GM19240 (cell line): Measurements from ENCODE around the gene VAC14.

ENCODE experiments used
- DNase-seq: peaks from one replicate; pipeline ENCODE4 v3.0.0; 2011; ENCODE audit warnings: low spot score; ENCODE audit not compliant: insufficient read length

Gene VAC14

DNA sequence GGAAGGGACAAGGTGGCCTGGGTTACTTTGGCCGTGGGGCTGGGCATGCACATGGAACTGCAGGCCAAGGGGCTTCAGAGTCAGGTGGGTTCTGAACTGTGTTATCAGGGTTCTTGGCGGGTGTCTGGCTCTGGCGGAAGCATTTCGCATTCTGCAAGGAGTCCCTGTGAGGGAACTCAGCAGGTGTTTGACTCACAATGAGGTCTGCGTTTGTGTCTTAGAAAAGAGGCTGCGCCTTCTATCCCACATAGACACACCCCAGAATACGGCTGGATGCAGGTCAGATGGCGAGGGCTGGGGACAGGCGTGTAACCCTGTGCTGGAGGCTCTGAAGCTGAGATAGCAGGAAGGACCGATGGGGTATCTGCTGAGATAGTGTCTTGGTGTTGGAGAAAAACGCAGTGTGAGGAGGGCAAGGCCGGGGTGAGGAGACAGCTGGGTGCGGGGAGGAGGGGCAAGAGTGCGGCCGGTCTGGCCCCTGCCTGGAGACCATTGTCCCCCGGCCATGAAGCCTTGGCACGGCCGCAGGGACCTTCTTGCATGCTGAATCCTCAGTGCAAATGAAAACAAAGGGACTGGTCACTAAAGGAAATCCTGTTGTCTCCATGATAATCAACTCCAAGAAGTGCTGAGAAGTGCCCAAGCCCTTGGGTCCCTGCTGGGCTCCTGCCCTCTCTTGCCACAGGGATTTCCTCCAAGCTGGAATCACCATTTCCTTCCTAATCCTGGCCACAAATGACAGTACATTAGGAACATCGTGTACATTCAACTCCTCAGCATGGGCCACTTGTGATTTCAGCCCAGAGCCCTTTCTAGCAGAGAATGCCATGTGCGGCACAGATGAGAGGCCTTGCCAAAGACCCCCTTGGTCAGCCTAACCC is 92.4 kb downstream of the VAC14 start:
- DNase-seq: no peak

DNA sequence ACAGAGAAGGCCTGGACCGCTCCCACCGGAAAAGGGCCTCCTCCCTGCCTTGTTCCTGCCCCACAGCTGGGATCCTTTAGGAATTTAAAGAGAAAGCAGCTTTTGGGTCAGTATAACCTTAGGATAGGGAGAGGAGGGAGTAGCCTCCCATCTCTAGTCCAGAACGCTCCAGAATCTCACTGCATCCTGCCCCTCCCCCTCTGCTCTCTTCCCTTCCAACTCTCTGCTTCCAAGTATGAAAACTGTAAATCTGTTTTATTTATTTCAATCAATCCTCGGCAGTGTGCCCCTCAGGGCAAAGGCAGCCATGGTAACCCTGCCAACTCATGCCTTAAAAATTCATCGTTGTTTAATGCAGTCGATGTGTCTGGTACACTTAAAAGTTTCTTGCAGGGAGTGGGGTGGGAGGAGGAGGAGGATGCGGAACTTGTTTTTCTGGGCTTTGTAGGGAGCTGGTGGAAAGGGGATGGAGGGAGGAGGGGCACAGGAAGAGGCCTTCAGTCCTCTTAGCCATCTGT is 94.0 kb downstream of the VAC14 start:
- no peak for DNase-seq

DNA sequence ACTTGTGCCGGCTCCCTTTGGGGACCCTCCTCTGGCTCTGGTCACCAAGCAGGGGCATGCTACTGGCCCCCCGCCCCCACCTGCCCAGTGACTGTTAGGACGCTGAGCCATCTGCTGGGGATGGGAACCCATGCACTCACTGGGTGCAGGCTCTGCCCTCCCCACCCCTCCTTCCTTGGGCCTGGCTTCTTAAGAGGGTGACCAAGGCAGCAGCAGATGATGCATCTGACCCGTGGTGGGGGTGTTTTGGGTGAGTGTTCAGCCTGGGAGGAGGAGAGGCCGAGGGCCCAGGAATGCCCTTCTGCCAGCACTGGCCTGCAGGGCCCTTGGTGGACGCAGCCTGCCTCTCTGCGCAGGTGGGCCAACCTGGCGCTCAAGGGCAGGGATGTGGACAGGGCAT is 95.9 kb downstream of the VAC14 start:
- no peak for DNase-seq

DNA sequence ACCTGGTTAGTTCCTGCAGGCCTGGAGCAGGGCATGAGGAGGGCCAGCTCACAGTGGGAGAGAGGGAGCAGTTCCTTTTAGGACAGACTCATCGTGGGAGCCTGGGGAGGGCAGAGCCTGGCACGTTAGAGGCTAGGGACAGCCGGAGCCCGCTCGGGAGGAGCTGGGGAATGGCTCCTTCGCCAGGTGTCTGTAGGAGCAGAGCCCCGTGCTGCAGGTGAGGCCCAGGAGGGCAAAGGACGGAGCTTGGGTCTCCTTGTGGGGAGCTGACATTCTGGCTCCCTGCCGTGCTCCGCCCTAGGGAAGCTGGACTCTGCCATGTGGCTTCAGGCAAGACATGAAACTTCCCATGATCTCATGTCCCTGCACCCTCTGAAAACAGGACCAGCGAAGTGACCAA is 96.4 kb downstream of the VAC14 start:
- DNase-seq: no peak

DNA sequence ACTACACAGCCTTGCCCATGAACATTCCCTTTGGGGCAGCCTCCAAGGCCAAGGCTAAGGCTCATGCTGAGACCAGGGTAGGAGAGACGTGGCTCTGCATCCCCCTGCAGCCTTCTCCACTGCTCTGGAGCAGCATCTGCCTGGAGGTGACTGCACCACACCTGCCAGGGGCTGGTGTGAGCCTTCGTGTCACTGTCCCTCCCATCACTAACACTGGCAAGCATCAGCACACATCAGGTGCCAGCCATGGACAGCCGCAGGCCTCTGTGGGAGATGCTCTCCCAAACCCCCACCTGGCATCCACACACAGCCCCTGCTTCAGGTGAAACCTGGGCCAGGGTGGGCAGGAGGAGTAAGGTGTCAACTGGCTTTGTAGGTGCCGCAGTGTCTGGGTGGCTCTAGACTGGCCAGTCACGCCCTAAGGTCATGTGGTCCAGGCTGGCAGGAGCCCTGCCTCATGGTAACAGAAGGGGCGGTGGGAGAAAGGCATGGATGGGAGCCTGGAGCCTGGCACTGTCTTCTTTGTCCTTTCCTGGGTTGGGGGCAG is 97.0 kb downstream of the VAC14 start:
- DNase-seq: no peak

DNA sequence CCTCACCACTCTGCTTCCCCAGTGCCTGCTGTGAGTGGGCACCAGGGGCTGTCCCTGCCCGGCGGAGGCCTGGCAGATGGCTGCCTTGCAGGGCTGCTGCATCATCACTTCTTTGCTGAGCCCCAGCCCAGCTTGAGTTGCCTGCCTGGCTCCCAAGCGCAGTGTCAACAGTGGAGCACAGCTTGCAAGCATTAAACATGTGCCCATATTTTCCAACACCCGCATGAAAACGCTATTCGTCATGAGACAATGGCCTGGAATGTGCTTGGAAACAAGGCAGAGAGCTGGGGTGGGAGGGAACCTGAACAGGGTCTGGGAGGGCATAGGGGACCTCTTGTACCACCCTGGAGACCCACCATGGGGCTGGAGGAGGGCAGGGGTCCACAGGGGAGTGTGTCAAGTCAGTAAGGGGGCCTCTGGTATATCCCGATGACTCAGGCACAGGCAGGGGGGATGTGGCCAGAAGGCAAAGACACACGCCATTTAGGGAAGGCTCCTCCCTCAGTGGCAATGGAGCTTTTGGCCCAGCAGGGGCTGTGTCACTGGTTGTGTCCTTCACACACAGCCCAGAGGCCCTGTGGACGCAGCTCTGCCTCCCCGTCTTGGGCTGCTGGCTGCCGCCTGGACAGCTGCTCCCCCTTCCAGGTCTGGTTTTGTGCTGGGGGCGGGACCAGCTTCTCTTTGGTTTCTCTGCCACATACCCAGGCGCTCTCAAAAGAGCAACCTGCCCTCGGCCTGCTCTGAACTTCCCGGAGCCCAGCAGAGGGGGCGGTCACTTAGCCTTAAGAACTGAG is 97.7 kb downstream of the VAC14 start:
- no peak for DNase-seq

DNA sequence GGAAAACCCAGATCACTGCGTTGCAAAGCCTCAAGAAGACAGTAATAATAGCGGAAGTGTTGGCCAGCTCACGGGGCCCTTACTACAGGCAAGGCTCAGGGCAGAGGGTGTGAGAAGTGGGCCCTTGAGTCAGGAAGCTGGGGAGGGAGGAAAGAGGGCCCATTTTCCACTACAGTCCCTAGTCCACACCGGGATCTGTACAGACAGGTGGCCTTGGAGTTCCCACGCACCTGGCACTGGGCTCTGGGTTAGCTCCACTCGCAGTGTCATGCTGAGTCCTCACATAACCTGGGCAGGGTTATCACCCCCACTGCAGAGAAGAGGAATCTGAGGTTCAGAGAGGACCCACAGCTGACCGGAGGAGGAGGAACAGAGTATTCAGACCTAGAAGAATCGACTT is 98.3 kb downstream of the VAC14 start:
- no peak for DNase-seq

DNA sequence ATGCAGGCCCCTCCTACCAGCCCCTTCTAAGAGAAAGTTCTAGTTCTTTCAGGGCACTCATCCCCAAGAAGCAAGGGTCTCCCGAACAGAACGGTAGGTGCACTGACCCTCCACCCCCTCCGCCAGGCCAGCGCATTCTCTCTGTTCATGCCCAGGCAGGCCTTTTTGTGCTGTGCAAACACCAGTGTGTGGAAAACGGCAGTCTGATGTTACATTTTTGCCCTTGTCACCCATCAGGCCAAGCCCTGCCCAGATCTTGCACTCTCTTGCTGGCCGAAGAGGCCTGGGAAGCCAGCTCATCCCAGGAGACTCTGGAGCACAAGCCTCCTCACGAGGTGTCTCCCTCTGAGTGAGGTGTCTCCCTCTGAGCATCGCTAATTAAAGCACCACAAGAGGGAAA is 99.0 kb downstream of the VAC14 start:
- DNase-seq: no peak

DNA sequence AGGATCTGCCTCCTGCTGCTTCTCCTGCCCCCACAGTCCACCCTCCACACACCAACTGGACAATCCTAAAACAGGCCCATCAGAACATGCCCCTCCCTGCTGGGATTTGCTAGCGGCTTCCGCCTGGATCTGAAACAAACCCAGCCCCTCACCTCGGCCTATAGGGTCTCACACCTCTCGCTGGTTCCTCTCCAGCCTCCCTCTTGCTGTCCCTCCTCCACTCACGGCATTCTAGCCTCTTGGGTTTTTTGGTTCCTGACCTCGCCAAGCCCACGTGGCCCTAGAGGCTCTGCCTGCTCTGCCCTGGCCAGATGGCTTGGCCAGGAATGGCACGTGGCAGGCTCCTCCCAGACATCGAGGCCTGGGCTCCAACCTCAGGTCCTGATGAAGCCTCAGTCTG is 99.4 kb downstream of the VAC14 start:
- no peak for DNase-seq

DNA sequence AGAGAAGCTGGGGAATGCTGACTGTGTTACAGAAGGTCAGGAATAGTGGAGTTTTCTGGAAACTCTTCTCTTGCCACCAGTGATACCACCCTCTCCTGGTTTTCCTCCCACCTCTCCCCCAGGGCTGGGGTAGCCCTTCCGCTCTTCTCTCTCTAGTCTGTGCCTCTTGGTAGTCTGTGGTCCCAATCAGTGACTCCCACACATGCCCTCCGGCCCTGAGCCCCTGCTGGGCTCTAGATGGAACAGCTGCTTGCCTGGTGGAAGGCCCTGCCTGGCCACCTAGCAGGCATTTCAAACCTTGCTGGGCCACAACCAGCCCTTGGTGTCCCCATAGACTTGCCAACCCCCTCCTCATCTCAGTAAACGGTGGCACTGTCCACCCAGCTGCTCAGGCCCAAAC is 99.9 kb downstream of the VAC14 start:
- no peak for DNase-seq

DNA sequence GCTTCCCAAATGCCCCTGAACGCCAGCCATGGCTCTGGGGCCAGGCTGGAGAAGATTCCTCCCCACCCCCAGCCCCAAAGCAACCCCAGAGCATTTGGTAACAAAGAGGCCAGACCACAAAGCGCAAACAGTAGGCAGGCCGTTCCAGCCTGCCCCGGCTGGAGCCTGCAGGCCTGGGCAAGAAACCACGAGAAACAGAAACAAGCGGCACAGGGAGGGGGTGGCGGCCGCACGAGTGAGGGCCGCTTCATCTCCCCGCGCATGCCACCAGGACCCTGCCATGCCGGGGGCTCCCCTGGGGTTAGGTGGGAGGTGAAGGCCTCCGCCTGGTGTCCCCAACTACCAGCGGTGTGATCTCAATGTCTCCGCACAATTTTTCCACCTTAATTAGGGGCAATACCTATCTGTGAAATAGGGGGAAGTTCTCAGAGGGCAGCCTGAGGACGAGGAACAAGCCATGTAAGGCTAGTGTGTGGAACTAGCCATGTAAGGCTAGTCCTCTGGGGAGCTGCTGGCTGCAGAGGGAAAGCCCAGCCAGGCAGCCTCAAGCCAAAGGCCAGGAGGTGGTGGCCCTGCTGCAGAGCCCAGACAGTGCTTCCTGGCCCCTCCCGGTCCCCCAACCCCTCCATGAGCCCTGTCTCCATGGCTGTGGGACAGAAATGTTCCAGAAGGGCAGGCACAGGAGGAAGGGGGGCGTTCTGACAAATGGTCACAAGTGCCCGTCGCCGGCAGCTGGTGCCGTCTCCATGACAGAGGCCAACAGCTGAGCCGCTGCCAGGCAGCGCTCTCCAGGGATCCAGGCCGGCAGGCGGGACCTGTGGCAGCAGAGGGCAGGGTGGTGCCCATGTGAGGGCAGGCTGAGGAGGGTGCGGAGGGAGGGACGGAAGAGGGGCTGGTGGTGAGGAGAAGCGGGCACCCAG is 100.6 kb downstream of the VAC14 start:
- DNase-seq: no peak

DNA sequence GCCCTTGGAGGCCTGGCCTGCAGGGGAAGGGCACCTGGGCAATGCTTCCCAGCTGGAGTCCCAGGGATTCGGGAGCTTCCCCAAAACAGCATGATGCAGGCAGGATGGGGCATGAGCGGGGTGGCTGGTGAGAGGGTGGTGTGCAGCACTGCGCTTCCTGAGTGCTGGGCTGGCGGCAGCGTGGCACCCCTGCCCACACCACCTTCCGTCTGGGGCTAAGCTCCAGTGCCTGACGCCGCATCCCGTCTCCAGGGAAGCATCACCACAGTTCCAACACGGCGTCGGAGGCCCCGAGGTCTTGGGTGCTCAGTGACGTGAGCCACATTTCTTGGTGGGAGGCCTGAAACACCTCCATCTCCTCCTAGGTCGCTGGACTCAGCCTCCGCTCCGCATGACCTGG is 101.3 kb downstream of the VAC14 start:
- DNase-seq: no peak

DNA sequence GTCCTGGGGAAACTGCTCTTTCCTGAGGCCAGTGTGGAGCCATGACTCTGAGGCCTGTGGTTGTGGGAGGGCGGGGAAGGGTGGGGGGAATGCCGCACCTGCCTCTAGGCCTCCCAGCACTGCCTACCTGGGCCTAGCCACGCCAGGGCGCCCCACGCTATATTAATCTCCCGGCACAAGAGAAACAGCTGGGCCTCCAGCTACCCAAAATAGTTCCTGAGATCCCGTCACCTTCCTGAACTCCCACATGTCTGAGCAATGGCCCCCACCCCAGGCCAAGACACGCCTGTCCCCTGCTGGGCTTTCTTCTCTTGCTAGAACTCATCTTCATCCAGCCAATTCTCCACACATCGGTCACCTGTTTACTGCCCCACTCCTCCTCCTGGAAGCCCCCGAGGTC is 102.1 kb downstream of the VAC14 start:
- no peak for DNase-seq

DNA sequence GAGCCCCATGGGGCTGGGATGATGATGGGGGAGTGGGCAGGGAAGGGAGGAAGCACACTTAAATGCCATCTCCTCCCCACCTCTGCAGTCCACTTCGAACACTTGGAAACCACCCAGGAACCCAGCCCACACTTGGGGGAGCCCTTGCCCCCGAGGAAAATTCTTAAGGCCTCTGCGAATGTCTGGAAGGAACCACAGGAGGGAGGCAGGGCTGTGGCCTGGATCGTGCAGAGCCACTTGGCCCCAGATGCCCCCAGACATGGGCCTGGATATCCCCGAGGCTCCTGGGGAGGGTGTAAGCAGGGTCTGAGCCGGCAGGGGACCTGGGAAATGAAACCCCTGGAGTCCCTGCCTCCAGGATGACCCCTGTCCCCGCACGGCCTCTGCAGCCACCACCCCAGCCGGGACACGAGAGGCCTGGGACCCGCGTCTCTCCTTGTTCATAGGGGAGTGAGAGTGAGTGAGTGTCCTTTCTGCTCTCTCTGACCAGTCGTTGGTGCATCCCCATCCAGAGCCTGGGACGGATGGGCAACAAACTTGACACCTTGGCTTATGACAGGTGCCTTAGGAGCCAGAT is 103.3 kb downstream of the VAC14 start:
- DNase-seq: no peak

DNA sequence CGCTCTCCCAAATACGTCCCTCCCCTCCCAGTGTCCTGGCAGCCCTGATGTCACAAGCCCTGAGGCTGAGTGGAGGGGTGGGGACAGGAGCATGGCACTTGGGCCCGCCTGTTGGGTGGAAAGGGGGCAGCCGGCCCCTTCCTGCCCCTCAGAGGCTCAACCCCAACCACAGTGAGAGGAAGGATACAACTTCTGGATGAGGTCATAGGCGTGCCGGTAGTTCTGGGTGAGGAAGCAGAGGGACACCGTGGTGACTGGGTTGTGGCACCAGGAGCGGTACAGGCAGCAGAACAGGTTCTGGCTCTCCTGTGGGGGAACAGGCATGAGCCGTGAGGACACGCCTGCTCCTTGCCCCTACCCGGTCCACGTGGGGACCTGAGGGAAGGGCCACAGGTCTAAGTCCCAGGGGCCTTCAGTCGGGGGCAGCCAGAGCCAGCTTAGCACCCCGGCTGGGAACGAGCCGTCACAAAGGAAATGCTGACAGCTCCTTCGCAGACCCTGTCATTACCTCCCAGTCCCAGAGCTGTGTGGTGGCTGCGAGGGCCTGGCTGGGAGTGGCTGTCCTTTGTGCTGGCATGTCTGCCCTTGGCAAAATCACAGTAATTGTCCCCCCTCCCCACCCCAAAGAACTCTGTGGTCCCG is 103.9 kb downstream of the VAC14 start:
- no peak for DNase-seq

DNA sequence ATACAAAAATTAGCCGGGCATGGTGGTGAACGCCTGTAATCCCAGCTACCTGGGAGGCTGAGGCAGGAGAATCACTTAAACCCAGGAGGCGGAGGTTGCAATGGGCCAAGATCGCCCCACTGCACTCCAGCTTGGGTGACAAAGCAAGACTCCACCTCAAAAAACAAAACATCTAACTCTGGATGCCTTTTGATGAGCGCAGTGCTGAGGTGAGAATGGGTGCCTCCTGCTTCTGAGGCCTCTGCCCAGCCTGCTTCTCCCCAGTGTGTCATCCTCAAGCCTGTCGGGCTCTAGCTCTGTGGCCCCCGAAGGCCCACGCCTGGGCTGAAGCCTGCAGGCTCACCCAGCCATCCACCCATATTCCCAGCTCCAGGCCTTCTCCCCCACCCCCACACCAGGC is 104.6 kb downstream of the VAC14 start:
- DNase-seq: no peak

DNA sequence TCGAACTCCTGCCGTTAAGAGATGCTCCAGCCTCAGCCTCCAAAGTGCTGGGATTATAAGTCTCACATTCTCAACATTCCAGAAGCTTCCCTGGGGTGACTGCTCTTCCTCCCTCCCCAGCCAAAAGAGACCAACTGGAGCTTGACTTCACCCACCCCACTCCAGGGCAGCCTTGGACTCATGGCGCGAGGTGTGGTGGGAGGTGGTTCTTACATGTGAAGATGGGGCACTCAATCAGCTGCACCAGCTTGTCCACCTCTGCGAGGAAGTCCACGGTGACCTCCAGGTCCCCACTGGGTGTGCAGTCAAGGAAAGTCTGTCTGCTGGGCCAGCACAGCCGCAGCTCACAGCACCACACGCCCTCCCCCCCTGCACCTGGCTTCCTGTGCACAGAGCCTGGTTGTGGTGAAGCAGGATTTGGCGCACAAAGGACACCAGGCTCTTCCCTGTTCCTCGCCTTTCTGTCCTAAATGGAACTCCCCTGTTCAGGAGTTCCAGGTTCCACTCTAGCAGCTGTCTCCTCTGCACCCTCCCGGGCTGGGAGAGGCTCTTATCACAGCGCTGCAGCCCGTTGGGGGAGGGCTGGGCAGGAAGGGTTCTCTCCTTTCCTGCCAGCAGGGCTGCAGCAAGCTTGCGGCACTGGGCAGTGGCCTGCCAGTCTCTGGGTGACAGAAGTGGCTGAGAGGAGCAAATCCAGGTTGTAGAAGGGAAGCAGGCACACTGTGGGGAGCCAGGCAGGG is 105.5 kb downstream of the VAC14 start:
- DNase-seq: no peak

DNA sequence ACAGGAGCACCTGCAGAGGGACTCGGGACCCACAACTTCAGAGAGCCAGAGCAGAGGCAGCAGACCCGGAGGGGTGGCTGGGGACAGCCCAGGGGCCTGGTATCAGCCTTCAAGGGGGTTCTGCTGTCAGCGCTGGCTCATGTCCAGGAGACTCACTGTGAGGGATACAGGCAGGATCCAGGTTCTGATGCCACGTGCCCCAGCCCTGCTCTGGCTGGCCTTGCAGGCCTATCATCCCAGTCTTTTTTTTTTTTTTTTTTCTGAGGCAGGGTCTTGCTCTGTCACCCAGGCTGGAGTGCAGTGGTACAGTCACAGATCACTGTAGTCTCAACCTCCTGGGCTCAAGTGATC is 106.1 kb downstream of the VAC14 start:
- DNase-seq: no peak

DNA sequence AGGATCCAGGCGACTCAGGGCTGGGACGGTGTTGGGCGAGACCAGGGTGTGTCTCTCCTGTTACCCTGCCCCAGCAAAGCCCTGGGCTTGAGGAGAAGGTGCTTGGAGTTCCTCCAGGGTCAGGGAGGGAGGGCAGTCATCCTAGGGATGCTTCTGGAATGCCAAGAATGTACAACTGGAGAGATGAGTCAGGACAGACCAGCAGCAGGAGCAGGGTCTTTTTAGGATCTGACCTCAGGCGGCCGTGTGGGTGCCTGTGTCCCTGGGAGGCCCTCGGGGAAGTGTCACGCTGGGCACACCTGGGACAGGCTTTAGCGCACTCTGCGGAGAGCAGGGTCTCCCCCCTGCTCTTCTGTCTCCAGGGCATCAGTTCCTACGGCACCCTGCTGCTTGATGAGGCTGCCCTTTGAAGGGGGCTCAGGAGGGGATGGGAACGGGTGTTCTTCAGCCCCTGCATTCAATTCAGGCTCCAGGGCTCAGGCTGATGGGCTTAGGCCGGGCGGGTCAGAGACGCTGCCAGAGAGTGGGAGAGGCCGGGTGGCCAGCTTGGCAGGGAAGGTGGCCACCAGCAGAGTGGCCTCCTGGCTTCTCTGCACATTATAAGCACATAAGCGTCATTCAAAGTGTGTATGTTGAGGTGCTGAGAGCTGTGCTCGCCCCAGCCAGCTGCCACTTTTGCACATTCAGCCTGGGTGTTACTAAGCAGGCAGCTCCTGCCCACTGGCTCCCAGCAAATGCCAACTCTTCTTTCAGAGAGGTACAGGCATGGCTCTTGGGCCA is 106.7 kb downstream of the VAC14 start:
- DNase-seq: no peak
